Psoas muscle (tissue), 8 donors: Measurements from ENCODE around the gene RNASE11. TPM values are rescaled to one million over a fixed set of nuclear protein-coding genes. Genes with fewer than 3 reads are reported as not detected.

ENCODE experiments used
- ATAC-seq, 4 donors: fragments of 200-7000 bp; cut with Tn5 transposase; one replicate each; pipeline ENCODE4 v1.9.1; 2020; ENCODE audit warnings: moderate library complexity in 3 of 4, mild to moderate bottlenecking in 2 of 4
- DNase-seq, 2 donors: peaks; one replicate each; pipeline ENCODE4 v3.0.0-alpha.2; 2020
- H3K27ac ChIP-seq: fragments of 200-600 bp; one replicate; pipeline ENCODE4 v1.8.0; 2022
- H3K27me3 ChIP-seq, 3 donors: fragments of 200-600 bp in 1 of 3; one replicate each; pipeline versions ENCODE4 v1.6.1 to v1.8.0; 2013 to 2022; ENCODE audit warnings: low read length in 2 of 3, mild to moderate bottlenecking in 2 of 3, moderate library complexity in 1 of 3; ENCODE audit not compliant: insufficient read depth in 3 of 3
- H3K36me3 ChIP-seq, 2 donors: fragments of 200-600 bp in 1 of 2; one replicate each; pipeline versions ENCODE4 v1.6.1 to v1.8.0; 2013 to 2022; ENCODE audit warnings: low read depth in 1 of 2, mild to moderate bottlenecking in 1 of 2, moderate library complexity in 1 of 2; ENCODE audit not compliant: insufficient read depth in 1 of 2
- H3K4me1 ChIP-seq: fragments of 200-600 bp; one replicate; pipeline ENCODE4 v1.8.0; 2022
- H3K4me3 ChIP-seq: fragments of 200-600 bp; one replicate; pipeline ENCODE4 v1.8.0; 2022; ENCODE audit warnings: mild to moderate bottlenecking
- H3K9me3 ChIP-seq: fragments of 200-600 bp; one replicate; pipeline ENCODE4 v1.8.0; 2022
- CTCF ChIP-seq: fragments of 200-600 bp; IDR thresholded peaks from one replicate; pipeline ENCODE4 v1.8.0; 2022; ENCODE audit warnings: antibody characterized with exemption
- WGBS, 3 donors: extraction: QIAGEN DNeasy Blood & Tissue Kit; methylation state at CpG; one replicate each; pipeline versions ENCODE4 v1.1.6 to v1.1.7; 2013; 5-methylcytosine and 5-hydroxymethylcytosine counted together
- intact Hi-C, 2 donors: fragments of 100-400 bp; cut with DNase I; formaldehyde crosslinking; loops; one replicate each; pipeline versions ENCODE4 v1.11.0 to v1.14.2; 2022
- polyA plus RNA-seq, 3 donors: library from polyadenylated mRNA; stranded (reverse); fragments of 200-250 nt; gene quantifications; one replicate each; pipeline ENCODE4 v1.2.3, GENCODE V29; 2013
- total RNA-seq, 4 donors: library from RNA; stranded (reverse); fragmentation: NEBNext Ultra II Directional in 2 of 4; extraction: Animal tissue kit (Norgen Biotek cat#: 25700) in 2 of 4; gene quantifications; one replicate each; pipeline versions ENCODE4 v1.2.1 to v1.2.4, GENCODE V29; 2021 to 2023
- donor health status: healthy with polysubstance abuse.
- donor health status: DM: no; HTN: no; CAD: no; lungs with moderate emphysema.
- donor health status: Bipolar disorder and iron deficiency.
- donor health status: healthy.
- donor health status: DM: yes; HTN: yes; CAD: no.
- donor health status: DM: no; HTN: no; CAD: no.
- donor health status: DM: no; HTN: no; CAD: no.
- donor health status: DM: yes; HTN: yes; CAD: no.

Gene RNASE11
- total and polyA plus RNA-seq, 7 donors: not detected

GRCh38 chr14:20556500-20557211 is 31.1 kb downstream of the RNASE11 start:
- no peak overlapping the region for H3K4me3 ChIP-seq
- no peak for ATAC-seq
- no peak for TF ChIP-seq CTCF

GRCh38 chr14:20555845-20556244 is 32.0 kb downstream of the RNASE11 start:
- no peaks in the 10 kb centered on the region for H3K9me3 ChIP-seq
- H3K4me1 ChIP-seq: no peaks in the 10 kb centered on the region
- TF ChIP-seq CTCF: no peak
- ATAC-seq (no peak), DNase-seq (no peak)
- peaks cover 0 to 3% (median 0%) of the 10 kb centered on the region in 3 donors for H3K27me3 ChIP-seq
- 83 to 90% (median 87%) methylated on average over 3 of the region's 3 CpGs for WGBS, 3 donors
- H3K36me3 ChIP-seq: no peaks in the 10 kb centered on the region
- H3K4me3 ChIP-seq: no peak overlapping the region
- intact Hi-C loops: no loop called here
- no peak overlapping the region for H3K27ac ChIP-seq

More at GRCh38 chr14:20556500-20557211, 31.1 kb downstream of the RNASE11 start:
- Histone ChIP-seq H3K4me1 (no peaks in the 10 kb centered on the region), H3K9me3 (no peaks in the 10 kb centered on the region), H3K36me3 (no peaks in the 10 kb centered on the region), H3K27me3 (peaks cover 0 to 3% (median 0%) of the 10 kb centered on the region in 3 donors), H3K27ac (no peak overlapping the region)
- WGBS, 3 donors: 67 to 74% (median 68%) methylated on average over 11 of the region's 11 CpGs
- intact Hi-C loops: no loop called here
- no peak for DNase-seq

- TF ChIP-seq CTCF: no peak
- intact Hi-C loops: no loop called here
- H3K36me3 ChIP-seq: no peaks in the 10 kb centered on the region
- no peak for ATAC-seq
- H3K9me3 ChIP-seq: no peaks in the 10 kb centered on the region
- no peak overlapping the region for H3K4me3 ChIP-seq
- H3K4me1 ChIP-seq: no peaks in the 10 kb centered on the region
- no peak overlapping the region for H3K27ac ChIP-seq
- peaks cover 0 to 3% (median 0%) of the 10 kb centered on the region in 3 donors for H3K27me3 ChIP-seq
- DNase-seq: no peak
These were observed 34.8 kb downstream of the RNASE11 start for GRCh38 chr14:20553024-20553423.

GRCh38 chr14:20551606-20552005 is 36.2 kb downstream of the RNASE11 start:
- Histone ChIP-seq H3K36me3 (no peaks in the 10 kb centered on the region), H3K4me3 (no peak overlapping the region), H3K9me3 (no peaks in the 10 kb centered on the region), H3K27me3 (peaks cover 0 to 3% (median 0%) of the 10 kb centered on the region in 3 donors), H3K4me1 (no peaks in the 10 kb centered on the region), H3K27ac (no peak overlapping the region)
- no peak for ATAC-seq
- TF ChIP-seq CTCF: no peak
- 90 to 96% (median 91%) methylated on average over 3 of the region's 3 CpGs for WGBS, 3 donors
- intact Hi-C loops: no loop called here
- no peak for DNase-seq

- ATAC-seq (no peak), DNase-seq (no peak)
- H3K9me3 ChIP-seq: no peaks in the 10 kb centered on the region
- WGBS, 3 donors: 88 to 92% (median 88%) methylated on average over 2 of the region's 2 CpGs
- H3K27ac ChIP-seq: no peak overlapping the region
- intact Hi-C loops: no loop called here
- no peaks in the 10 kb centered on the region for H3K36me3 ChIP-seq
- no peak for TF ChIP-seq CTCF
- H3K4me1 ChIP-seq: no peaks in the 10 kb centered on the region
- peaks cover 0 to under 1% (median under 1%) of the 10 kb centered on the region in 3 donors for H3K27me3 ChIP-seq
- no peak overlapping the region for H3K4me3 ChIP-seq
These were observed 36.9 kb downstream of the RNASE11 start for GRCh38 chr14:20550926-20551325.
